ENCODE results near the gene SCAMP1. TPM values are rescaled to one million over a fixed set of nuclear protein-coding genes. Genes with fewer than 3 reads are reported as not detected.

The SCAMP1 gene
- total RNA-seq, 4 donors from 2014 or later = 28.3 to 33.1 (median 30.9) TPM

Other genes with a start within 250 kb of the SCAMP1 start
- 10 to 100 TPM; 23.5 to 37.7 (median 33.3) TPM for gene AP3B1, start 65.9 kb upstream of the SCAMP1 start, total RNA-seq

All from lower leg skin (tissue), 4 donors.